ENCODE results near the gene CCL3. TPM values are rescaled to one million over a fixed set of nuclear protein-coding genes. Genes with fewer than 3 reads are reported as not detected.

The CCL3 gene
- total RNA-seq, 4 donors from 2014 or later = 0.68 to 1.7 TPM; not detected in 2

GRCh38 chr17:36060816-36061215, 29.1 kb downstream of the CCL3 start:
- Histone ChIP-seq H3K4me3 (no peak overlapping the region), H3K36me3 (no peaks in the 10 kb centered on the region), H3K27me3 (no peaks in the 10 kb centered on the region), H3K9me3 (no peaks in the 10 kb centered on the region), H3K4me1 (no peaks in the 10 kb centered on the region), H3K27ac (no peak overlapping the region)
- in situ Hi-C loops (cut with MboI; ENCODE audit: low sequenced_read_pairs in 4 of 4) (no loop called here), intact Hi-C loops (cut with DNase I; ENCODE audit: low total_unique reads) (no loop called here)
- TF ChIP-seq POLR2A (IDR thresholded peaks at IDR 0.05) = no peak
- no peak for TF ChIP-seq CTCF (IDR thresholded peaks at IDR 0.05 in 4 of 5, conservative IDR thresholded peaks at IDR 0.05 in 1 of 5)
- DNase-seq (no peak), ATAC-seq (no peak)

- no peak for DNase-seq
- intact Hi-C loops (cut with DNase I; ENCODE audit: low total_unique reads) = no loop called here
- no peaks in the 10 kb centered on the region for H3K36me3 ChIP-seq
- no peak overlapping the region for H3K4me3 ChIP-seq
- H3K27me3 ChIP-seq = no peaks in the 10 kb centered on the region
- ATAC-seq = no peak
- no peaks in the 10 kb centered on the region for H3K4me1 ChIP-seq
- H3K9me3 ChIP-seq = no peaks in the 10 kb centered on the region
- in situ Hi-C loops (cut with MboI; ENCODE audit: low sequenced_read_pairs in 4 of 4) = no loop called here
- H3K27ac ChIP-seq = no peak overlapping the region
- TF ChIP-seq POLR2A (IDR thresholded peaks at IDR 0.05) (no peak), CTCF (IDR thresholded peaks at IDR 0.05 in 4 of 5, conservative IDR thresholded peaks at IDR 0.05 in 1 of 5) (no peak)
Observed at GRCh38 chr17:36059406-36059805, 30.5 kb downstream of the CCL3 start.

- DNase-seq (no peak), ATAC-seq (no peak)
- in situ Hi-C loops (cut with MboI; ENCODE audit: low sequenced_read_pairs in 4 of 4) = no loop called here
- Histone ChIP-seq H3K27ac (no peak overlapping the region), H3K4me1 (no peaks in the 10 kb centered on the region), H3K4me3 (no peak overlapping the region), H3K27me3 (no peaks in the 10 kb centered on the region), H3K9me3 (no peaks in the 10 kb centered on the region), H3K36me3 (no peaks in the 10 kb centered on the region)
- TF ChIP-seq CTCF (IDR thresholded peaks at IDR 0.05 in 4 of 5, conservative IDR thresholded peaks at IDR 0.05 in 1 of 5) (no peak), POLR2A (IDR thresholded peaks at IDR 0.05) (no peak)
- intact Hi-C loops (cut with DNase I; ENCODE audit: low total_unique reads) = no loop called here
Observed at GRCh38 chr17:36057911-36058310, 32.0 kb downstream of the CCL3 start.

GRCh38 chr17:36055921-36056520, 33.9 kb downstream of the CCL3 start:
- no peaks in the 10 kb centered on the region for H3K27me3 ChIP-seq
- no peak overlapping the region for H3K27ac ChIP-seq
- no peaks in the 10 kb centered on the region for H3K9me3 ChIP-seq
- no peaks in the 10 kb centered on the region for H3K36me3 ChIP-seq
- ATAC-seq (no peak), DNase-seq (no peak)
- H3K4me3 ChIP-seq = no peak overlapping the region
- H3K4me1 ChIP-seq = no peaks in the 10 kb centered on the region
- in situ Hi-C loops (cut with MboI; ENCODE audit: low sequenced_read_pairs in 4 of 4) = no loop called here
- intact Hi-C loops (cut with DNase I; ENCODE audit: low total_unique reads) = no loop called here
- TF ChIP-seq POLR2A (IDR thresholded peaks at IDR 0.05) = no peak
- no peak for TF ChIP-seq CTCF (IDR thresholded peaks at IDR 0.05 in 4 of 5, conservative IDR thresholded peaks at IDR 0.05 in 1 of 5)

- in situ Hi-C loops (cut with MboI; ENCODE audit: low sequenced_read_pairs in 4 of 4) = no loop called here
- DNase-seq (no peak), ATAC-seq (no peak)
- no peaks in the 10 kb centered on the region for H3K4me1 ChIP-seq
- H3K4me3 ChIP-seq = no peak overlapping the region
- intact Hi-C loops (cut with DNase I; ENCODE audit: low total_unique reads) = no loop called here
- H3K27ac ChIP-seq = no peak overlapping the region
- no peak for TF ChIP-seq POLR2A (IDR thresholded peaks at IDR 0.05)
- no peak for TF ChIP-seq CTCF (IDR thresholded peaks at IDR 0.05 in 4 of 5, conservative IDR thresholded peaks at IDR 0.05 in 1 of 5)
- no peaks in the 10 kb centered on the region for H3K36me3 ChIP-seq
- no peaks in the 10 kb centered on the region for H3K27me3 ChIP-seq
- H3K9me3 ChIP-seq = no peaks in the 10 kb centered on the region
Observed at GRCh38 chr17:36055171-36055570, 34.8 kb downstream of the CCL3 start.
